Progenitor cell of endocrine pancreas (in vitro differentiated cells): ENCODE data around the gene GPN1. TPM values are rescaled to one million over a fixed set of nuclear protein-coding genes. Genes with fewer than 3 reads are reported as not detected.

ENCODE experiments used
- DNase-seq: peaks from one replicate; pipeline ENCODE4 v3.0.0; 2021; ENCODE audit warnings: low spot score; ENCODE audit not compliant: unreplicated experiment
- H3K27ac Mint-ChIP-seq: 2 replicates; pipeline ENCODE4 v1.8.0; 2021; ENCODE audit warnings: mild to moderate bottlenecking, moderate library complexity, mixed read lengths
- H3K27me3 Mint-ChIP-seq: 2 replicates; pipeline ENCODE4 v1.8.0; 2021; ENCODE audit warnings: mixed read lengths
- H3K36me3 Mint-ChIP-seq: 2 replicates; pipeline ENCODE4 v1.8.0; 2022; ENCODE audit warnings: mixed read lengths; ENCODE audit not compliant: insufficient read depth
- H3K4me1 Mint-ChIP-seq: 2 replicates; pipeline ENCODE4 v1.8.0; 2021; ENCODE audit warnings: low read depth, mixed read lengths
- H3K4me3 Mint-ChIP-seq: 2 replicates; pipeline ENCODE4 v1.8.0; 2021; ENCODE audit warnings: low read depth, mild to moderate bottlenecking, moderate library complexity, mixed read lengths
- H3K9me3 Mint-ChIP-seq: 2 replicates; pipeline ENCODE4 v1.8.0; 2021; ENCODE audit warnings: low read depth, mixed read lengths
- CTCF ChIP-seq: fragments of 200-600 bp; sonication (generic); IDR thresholded peaks from one replicate; pipeline ENCODE4 v1.5.0; 2021; ENCODE audit warnings: antibody characterized with exemption, mild to moderate bottlenecking; ENCODE audit not compliant: unreplicated experiment
- total RNA-seq: library from RNA; stranded (reverse); gene quantifications from 2 replicates; pipeline ENCODE4 v1.2.1, GENCODE V29; 2021

The GPN1 gene
- total RNA-seq, 1 donor from 2014 or later: 37.3 TPM

GRCh38 chr2:27583390-27583915 is 45.4 kb upstream of the GPN1 start:
- Mint-ChIP-seq H3K27ac (peak overlapping the region; percentile 95), H3K36me3 (peaks cover 12% of the 10 kb centered on the region), H3K4me1 (peaks cover 18% of the 10 kb centered on the region), H3K4me3 (peak overlapping the region; percentile 89), H3K27me3 (peaks cover 13% of the 10 kb centered on the region), H3K9me3 (peaks cover 31% of the 10 kb centered on the region)
- DNase-seq: no peak
- TF ChIP-seq CTCF: no peak

- DNase-seq: no peak
- Mint-ChIP-seq H3K4me3 (peak overlapping the region; percentile 89), H3K27me3 (peaks cover 13% of the 10 kb centered on the region), H3K36me3 (peaks cover 12% of the 10 kb centered on the region), H3K9me3 (peaks cover 28% of the 10 kb centered on the region), H3K4me1 (peaks cover 18% of the 10 kb centered on the region), H3K27ac (no peak overlapping the region)
- no peak for TF ChIP-seq CTCF
Measured at GRCh38 chr2:27584597-27584996, 44.3 kb upstream of the GPN1 start.

- Mint-ChIP-seq H3K4me1 (peaks cover 18% of the 10 kb centered on the region), H3K27ac (no peak overlapping the region), H3K9me3 (peaks cover 28% of the 10 kb centered on the region), H3K36me3 (peaks cover 21% of the 10 kb centered on the region), H3K27me3 (no peaks in the 10 kb centered on the region), H3K4me3 (no peak overlapping the region)
- no peak for DNase-seq
- TF ChIP-seq CTCF: no peak
Measured at GRCh38 chr2:27587025-27587424, 41.8 kb upstream of the GPN1 start.

GRCh38 chr2:27588308-27588707 is 40.5 kb upstream of the GPN1 start:
- Mint-ChIP-seq H3K4me3 (no peak overlapping the region), H3K9me3 (peaks cover 29% of the 10 kb centered on the region), H3K27ac (no peak overlapping the region), H3K36me3 (peaks cover 22% of the 10 kb centered on the region), H3K4me1 (peaks cover 15% of the 10 kb centered on the region), H3K27me3 (no peaks in the 10 kb centered on the region)
- TF ChIP-seq CTCF: no peak
- no peak for DNase-seq

- H3K4me3 Mint-ChIP-seq: no peak overlapping the region
- no peak for DNase-seq
- no peak for TF ChIP-seq CTCF
- H3K9me3 Mint-ChIP-seq: peaks cover 44% of the 10 kb centered on the region
- H3K27ac Mint-ChIP-seq: no peak overlapping the region
- no peaks in the 10 kb centered on the region for H3K27me3 Mint-ChIP-seq
- H3K4me1 Mint-ChIP-seq: no peaks in the 10 kb centered on the region
- H3K36me3 Mint-ChIP-seq: peaks cover 43% of the 10 kb centered on the region
Measured at GRCh38 chr2:27591745-27592144, 37.1 kb upstream of the GPN1 start.
